GM12878 (cell line): ENCODE results near the gene WNT9B. TPM values are rescaled to one million over a fixed set of nuclear protein-coding genes. Genes with fewer than 3 reads are reported as not detected.

ENCODE experiments used
- ATAC-seq: fragments of 200-7000 bp; cut with Tn5 transposase; 3 replicates; pipeline ENCODE4 v1.9.1; 2020; ENCODE audit warnings: mild to moderate bottlenecking, moderate library complexity
- BruUV-seq: library from RNA; stranded (reverse); fragments of 400-500 nt; replicated peaks from 2 replicates; lab custom pipeline; 2021; lab: Mats Ljungman, UMichigan
- CTCF ChIA-PET: fragments of 300-600 bp; sonication (Branson Sonifier 250); formaldehyde crosslinking; extraction: SDS; loops from one replicate; lab custom pipeline; 2021; ENCODE audit warnings: inconsistent platforms; lab: Yijun Ruan, JAX
- POLR2A ChIA-PET: fragments of 350-600 bp; formaldehyde crosslinking; extraction: SDS; loops from one replicate; lab custom pipeline; 2021; ENCODE audit warnings: inconsistent platforms; lab: Charles Lee
- RAD21 ChIA-PET: fragments of 300-600 bp; sonication (Branson Sonifier 250); formaldehyde crosslinking; loops from one replicate; lab custom pipeline; 2023; ENCODE audit warnings: antibody characterized with exemption; ENCODE audit not compliant: unreplicated experiment; lab: Charles Lee
- SMC1A ChIA-PET: fragments of 300-600 bp; sonication (Branson Sonifier 250); formaldehyde crosslinking; loops from one replicate; lab custom pipeline; 2023; ENCODE audit not compliant: unreplicated experiment, uncharacterized antibody; lab: Charles Lee
- DNase-seq: peaks from one replicate; pipeline ENCODE4 v3.0.0-alpha.2; 2011; ENCODE audit warnings: low read depth, low spot score
- FAIRE-seq: peaks from 3 replicates; lab custom pipeline; 2011; peaks lifted over from hg19 to GRCh38; lab: Jason Lieb, UNC
- H2AFZ ChIP-seq: 2 replicates; pipeline ENCODE4 v1.6.0; 2011; ENCODE audit warnings: low read depth, low read length, control low read depth; ENCODE audit not compliant: control insufficient read depth
- H3K27ac ChIP-seq: 2 replicates; pipeline ENCODE4 v1.5.1; 2011; ENCODE audit warnings: control low read depth; ENCODE audit not compliant: control insufficient read depth, insufficient read depth
- H3K27me3 ChIP-seq, 2 experiments: replicated peaks in 1 of 2; 2 replicates each; pipeline versions ENCODE4 v1.6.0 to v1.6.1; 2011; ENCODE audit warnings: low read length in 1 of 2; ENCODE audit not compliant: control insufficient read depth in 2 of 2, insufficient read depth in 2 of 2
- H3K36me3 ChIP-seq, 2 experiments: 2 replicates each; pipeline ENCODE4 v1.5.1; 2011; ENCODE audit warnings: low read length in 1 of 2; ENCODE audit not compliant: control insufficient read depth in 2 of 2, insufficient read depth in 2 of 2
- H3K4me1 ChIP-seq: 2 replicates; pipeline ENCODE4 v1.6.1; 2011; ENCODE audit warnings: mild to moderate bottlenecking, low read length, moderate library complexity, mixed read lengths; ENCODE audit not compliant: control insufficient read depth, insufficient read depth
- H3K4me2 ChIP-seq: 2 replicates; pipeline ENCODE4 v1.6.0; 2011; ENCODE audit warnings: control low read depth; ENCODE audit not compliant: control insufficient read depth, insufficient read depth
- H3K4me3 ChIP-seq: fragments of 200-600 bp; sonication (generic); 2 replicates; pipeline ENCODE4 v1.5.1; 2016
- H3K79me2 ChIP-seq: 2 replicates; pipeline ENCODE4 v1.6.0; 2011; ENCODE audit warnings: low read length; ENCODE audit not compliant: control insufficient read depth, insufficient read depth
- H3K9ac ChIP-seq: 2 replicates; pipeline ENCODE4 v1.8.0; 2011; ENCODE audit warnings: low read length, control low read depth, mixed read lengths; ENCODE audit not compliant: control insufficient read depth, insufficient read depth
- H3K9me3 ChIP-seq: replicated peaks from 3 replicates; pipeline ENCODE4 v1.5.1; 2011; ENCODE audit warnings: mild to moderate bottlenecking, low read length; ENCODE audit not compliant: control insufficient read depth, insufficient read depth
- H4K20me1 ChIP-seq: 2 replicates; pipeline ENCODE4 v1.6.0; 2011; ENCODE audit not compliant: control insufficient read depth, insufficient read depth
- ATF7 ChIP-seq: fragments of 450-650 bp; IDR thresholded peaks from 2 replicates; pipeline ENCODE4 v1.6.1; 2016; ENCODE audit warnings: low read depth, mild to moderate bottlenecking
- BACH1 ChIP-seq: fragments of 450-650 bp; IDR thresholded peaks from 2 replicates; pipeline ENCODE4 v1.6.1; 2017; ENCODE audit warnings: mild to moderate bottlenecking, borderline replicate concordance
- CEBPZ ChIP-seq: fragments of 150-350 bp; IDR thresholded peaks from 2 replicates; pipeline ENCODE4 v1.6.1; 2016; ENCODE audit warnings: low read depth, low read length
- IKZF1 ChIP-seq: fragments of 450-650 bp; conservative IDR thresholded peaks from 2 replicates; pipeline ENCODE4 v1.6.1; 2017; ENCODE audit warnings: antibody characterized with exemption, mild to moderate bottlenecking
- KLF5 ChIP-seq: fragments of 450-650 bp; IDR thresholded peaks from 2 replicates; pipeline ENCODE4 v1.6.1; 2014; ENCODE audit warnings: mild to moderate bottlenecking; ENCODE audit not compliant: partially characterized antibody
- MAX ChIP-seq: IDR thresholded peaks from 2 replicates; pipeline ENCODE4 v1.6.1; 2012; ENCODE audit warnings: low read depth, low read length, improper control_type of control experiment
- NR2C2 ChIP-seq: IDR thresholded peaks from 2 replicates; pipeline ENCODE4 v1.6.1; 2011; ENCODE audit warnings: borderline replicate concordance, low read depth; ENCODE audit not compliant: control insufficient read depth, insufficient read length
- PRDM15 ChIP-seq: fragments of 450-650 bp; formaldehyde crosslinking; IDR thresholded peaks from 2 replicates; pipeline ENCODE4 v1.4.0; 2020; ENCODE audit warnings: mild to moderate bottlenecking, moderate library complexity
- SMC3 ChIP-seq: IDR thresholded peaks from 2 replicates; pipeline ENCODE4 v1.6.1; 2011; ENCODE audit warnings: low read length, improper control_type of control experiment, borderline replicate concordance
- ZBED1 ChIP-seq: IDR thresholded peaks from 2 replicates; pipeline ENCODE4 v1.6.1; 2016; ENCODE audit warnings: borderline replicate concordance
- WGBS: methylation state at CpG from one replicate; pipeline ENCODE4 v1.1.6; 2016; ENCODE audit warnings: low lambda C conversion rate; ENCODE audit not compliant: insufficient replicate concordance, insufficient coverage; ENCODE audit errors: missing lambda C conversion rate; 5-methylcytosine and 5-hydroxymethylcytosine counted together
- in situ Hi-C: fragments of 300-500 bp; cut with MboI; formaldehyde crosslinking; loops from 9 replicates; pipeline ENCODE4 v1.14.3; 2018; ENCODE audit warnings: mixed read lengths
- intact Hi-C: fragments of 100-400 bp; cut with micrococcal nuclease; formaldehyde crosslinking; loops from one replicate; pipeline ENCODE4 v1.14.2; 2022; ENCODE audit not compliant: unreplicated experiment
- polyA plus RNA-seq, 11 experiments: library from polyadenylated mRNA; depleted of rRNA in 4 of 11; unstranded in 6 of 11; stranded (reverse) in 5 of 11; fragments of >200 nt; fragmentation: Nextera tagmentation in 4 of 11; fragmentation: Illumina TruSeq in 1 of 11; extraction: Ambion mirVana in 4 of 11; extraction: Trizol in 1 of 11; gene quantifications; 1 replicate in 1 of 11; 2 replicates in 10 of 11; pipeline versions ENCODE4 v1.2.1 to v1.2.3, GENCODE V29; 2011 to 2016; ENCODE audit warnings: inconsistent platforms in 2 of 11, missing spikeins in 2 of 11, low read depth in 1 of 11
- total RNA-seq, 4 experiments: library from RNA; depleted of rRNA in 3 of 4; stranded (reverse); fragments of >200 nt in 3 of 4; fragmentation: Illumina TruSeq in 1 of 4; extraction: Trizol in 1 of 4; gene quantifications; 2 replicates each; pipeline versions ENCODE4 v1.2.1 to v1.2.3, GENCODE V29; 2013 to 2021
- TF ChIP-seq, protein P1 (sequence below): fragments of 450-650 bp; IDR thresholded peaks from 2 replicates; pipeline ENCODE4 v1.6.1; 2018; ENCODE audit warnings: borderline replicate concordance, mild to moderate bottlenecking; ENCODE audit not compliant: partially characterized antibody

The WNT9B gene
- total and polyA plus RNA-seq, 10 of the 15 experiments (the other 5 are each of a cell fraction or from before 2014, with no cell fraction given), result not detected

DNA sequence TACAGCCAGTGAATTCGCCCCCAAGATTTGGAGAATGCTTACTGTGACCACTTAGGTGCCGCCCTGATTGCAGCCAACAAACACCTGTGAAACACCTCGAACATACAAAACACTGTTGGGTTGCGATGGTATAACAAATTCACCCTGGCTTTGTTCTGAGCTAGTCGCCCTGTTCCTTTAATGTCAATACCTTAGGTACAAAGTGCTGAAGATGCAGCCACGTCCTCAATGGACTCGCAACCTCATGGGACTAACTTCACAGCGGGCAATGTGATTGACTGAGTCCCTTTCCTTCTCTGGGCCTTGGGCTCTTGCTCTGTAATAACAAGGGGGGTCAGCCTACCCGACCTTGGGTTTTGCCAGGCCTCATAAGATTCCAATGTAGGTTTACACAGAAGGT lies 42.6 kb downstream of the WNT9B start (continued):
- no peak for TF ChIP-seq NR2C2

DNA sequence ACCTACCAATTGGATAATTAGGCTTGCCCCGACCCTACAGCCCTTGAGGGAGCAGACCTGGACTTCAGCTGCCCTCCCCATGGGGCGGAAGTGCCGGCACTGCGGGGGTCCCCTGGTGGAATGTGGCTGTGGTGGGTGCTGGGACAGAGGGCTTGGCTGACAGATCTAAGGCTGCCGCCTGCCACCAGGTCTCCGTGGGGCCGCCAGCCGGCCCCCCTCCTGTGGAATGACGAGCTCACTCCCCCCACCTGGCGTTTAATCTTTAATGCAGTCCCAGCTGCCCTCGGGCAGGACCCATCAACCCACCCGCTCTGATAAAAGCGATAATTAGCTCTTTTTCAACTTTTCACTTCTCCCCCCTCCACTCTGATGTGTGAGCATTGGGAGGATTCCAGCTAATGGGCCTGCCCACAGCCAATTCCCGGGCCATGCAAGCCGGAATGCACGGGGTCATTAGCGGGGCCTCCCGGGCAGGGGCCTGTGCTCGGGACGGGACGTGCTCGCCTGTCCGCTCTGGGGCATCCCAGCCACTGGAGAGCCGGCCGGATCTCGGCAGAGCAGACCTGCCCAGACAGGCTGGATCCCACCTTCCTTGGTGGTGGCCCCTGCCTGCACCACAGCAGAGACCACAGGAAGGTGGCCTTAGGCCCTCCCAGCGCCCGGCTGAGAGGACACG lies 43.2 kb downstream of the WNT9B start:
- H3K27ac ChIP-seq, result no peak overlapping the region
- H3K9me3 ChIP-seq, result no peaks in the 10 kb centered on the region
- ChIA-PET SMC1A (interaction anchor here (0.7 kb wide), 1 partner anchor 131 kb away, joined by 3 read pairs; no protein-coding TSS in a partner anchor), RAD21 (no interaction called here), POLR2A (interaction anchor here (0.6 kb wide), 1 partner anchor 37 kb away, joined by 5 read pairs; no protein-coding TSS in a partner anchor), CTCF (no interaction called here)
- H3K4me1 ChIP-seq, result no peaks in the 10 kb centered on the region
- in situ Hi-C loops (loop anchor here (10.0 kb wide), 1 partner anchor 100 kb away; no protein-coding TSS in a partner anchor), intact Hi-C loops (no loop called here)
- ATAC-seq, result no peak
- TF ChIP-seq BACH1 (no peak), KLF5 (no peak), PRDM15 (no peak), MAX (no peak), IKZF1 (no peak), ZBED1 (no peak), SMC3 (no peak), CEBPZ (no peak), ATF7 (no peak)
- TF ChIP-seq, protein P1, sequence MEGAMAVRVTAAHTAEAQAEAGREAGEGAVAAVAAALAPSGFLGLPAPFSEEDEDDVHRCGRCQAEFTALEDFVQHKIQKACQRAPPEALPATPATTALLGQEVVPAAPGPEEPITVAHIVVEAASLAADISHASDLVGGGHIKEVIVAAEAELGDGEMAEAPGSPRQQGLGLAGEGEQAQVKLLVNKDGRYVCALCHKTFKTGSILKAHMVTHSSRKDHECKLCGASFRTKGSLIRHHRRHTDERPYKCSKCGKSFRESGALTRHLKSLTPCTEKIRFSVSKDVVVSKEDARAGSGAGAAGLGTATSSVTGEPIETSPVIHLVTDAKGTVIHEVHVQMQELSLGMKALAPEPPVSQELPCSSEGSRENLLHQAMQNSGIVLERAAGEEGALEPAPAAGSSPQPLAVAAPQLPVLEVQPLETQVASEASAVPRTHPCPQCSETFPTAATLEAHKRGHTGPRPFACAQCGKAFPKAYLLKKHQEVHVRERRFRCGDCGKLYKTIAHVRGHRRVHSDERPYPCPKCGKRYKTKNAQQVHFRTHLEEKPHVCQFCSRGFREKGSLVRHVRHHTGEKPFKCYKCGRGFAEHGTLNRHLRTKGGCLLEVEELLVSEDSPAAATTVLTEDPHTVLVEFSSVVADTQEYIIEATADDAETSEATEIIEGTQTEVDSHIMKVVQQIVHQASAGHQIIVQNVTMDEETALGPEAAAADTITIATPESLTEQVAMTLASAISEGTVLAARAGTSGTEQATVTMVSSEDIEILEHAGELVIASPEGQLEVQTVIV, result no peak
- H3K36me3 ChIP-seq, result no peaks in the 10 kb centered on the region
- H3K4me3 ChIP-seq, result no peak overlapping the region
- no peak for FAIRE-seq
- no peak overlapping the region for H2AFZ ChIP-seq
- BruUV-seq, result no TSS peak
- H3K4me2 ChIP-seq, result no peak overlapping the region
- peaks cover 3% of the 10 kb centered on the region in 2 experiments; a peak in 3 of 4 replicates for H3K27me3 ChIP-seq
- DNase-seq, result no peak
- H3K9ac ChIP-seq, result no peak overlapping the region
- H3K79me2 ChIP-seq, result no peaks in the 10 kb centered on the region
- 53% methylated on average over 29 of the region's 29 CpGs for WGBS
- peaks cover 3% of the 10 kb centered on the region; the same call in 1 of the 2 replicates for H4K20me1 ChIP-seq
